Retinal pigment epithelial cell (primary cell): ENCODE data around the gene CLOCK.

Source experiments
- DNase-seq: peaks from one replicate; pipeline ENCODE4 v3.0.0-alpha.2; 2010; ENCODE audit warnings: low read depth
- H3K4me3 ChIP-seq: 2 replicates; pipeline ENCODE4 v1.5.1; 2011; ENCODE audit warnings: mild to moderate bottlenecking, low read length, control low read depth, moderate library complexity
- CTCF ChIP-seq: conservative IDR thresholded peaks from 2 replicates; pipeline ENCODE4 v1.5.1; 2011; ENCODE audit warnings: low read depth, low read length, control low read depth, inconsistent platforms

The CLOCK gene

GRCh38 chr4:55435141-55435841, 111.4 kb downstream of the CLOCK start:
- TF ChIP-seq CTCF: peak; percentile 40
- no peak for DNase-seq
- H3K4me3 ChIP-seq: no peak overlapping the region

GRCh38 chr4:55431710-55432336, 114.9 kb downstream of the CLOCK start:
- no peak for DNase-seq
- no peak overlapping the region for H3K4me3 ChIP-seq
- TF ChIP-seq CTCF: no peak

GRCh38 chr4:55424791-55425190, 121.9 kb downstream of the CLOCK start:
- H3K4me3 ChIP-seq: no peak overlapping the region
- no peak for TF ChIP-seq CTCF
- DNase-seq: no peak

- DNase-seq: no peak
- no peak overlapping the region for H3K4me3 ChIP-seq
- TF ChIP-seq CTCF: no peak
Observed at GRCh38 chr4:55416176-55416575, 130.5 kb downstream of the CLOCK start.

- TF ChIP-seq CTCF: no peak
- peak; percentile 30 for DNase-seq
- no peak overlapping the region for H3K4me3 ChIP-seq
Observed at GRCh38 chr4:55411621-55412020, 135.1 kb downstream of the CLOCK start.

- no peak overlapping the region for H3K4me3 ChIP-seq
- TF ChIP-seq CTCF: no peak
- no peak for DNase-seq
Observed at GRCh38 chr4:55410431-55410830, 136.3 kb downstream of the CLOCK start.
